CD4-positive, alpha-beta T cell treated with Interleukin-17A for 4 hours (primary cell): ENCODE measurements around the gene ATRIP.

ENCODE experiments used
- DNase-seq: peaks from one replicate; pipeline ENCODE4 v3.0.0-alpha.2; 2020; ENCODE audit warnings: mixed read lengths

ATRIP gene

DNA sequence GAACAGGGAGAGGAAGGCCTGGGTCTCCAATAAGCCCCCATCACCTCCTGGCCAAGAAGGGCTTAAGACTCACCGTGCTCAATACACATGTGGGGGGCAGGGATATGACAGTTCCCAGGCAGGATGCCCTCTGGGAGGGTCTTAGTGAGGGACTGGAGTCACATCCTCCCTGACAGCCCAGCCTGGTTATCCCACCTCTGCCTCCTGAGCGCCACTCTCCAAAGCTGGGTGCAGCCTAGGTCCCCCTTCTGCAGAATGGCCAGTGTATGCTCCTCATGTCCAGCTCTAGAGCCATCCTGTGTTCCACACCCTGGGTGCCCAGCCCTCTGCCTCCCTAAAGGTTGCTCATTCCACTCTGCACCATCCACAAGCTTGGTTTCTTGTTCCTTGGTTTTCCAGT lies 58.6 kb downstream of the ATRIP start:
- DNase-seq: no peak

DNA sequence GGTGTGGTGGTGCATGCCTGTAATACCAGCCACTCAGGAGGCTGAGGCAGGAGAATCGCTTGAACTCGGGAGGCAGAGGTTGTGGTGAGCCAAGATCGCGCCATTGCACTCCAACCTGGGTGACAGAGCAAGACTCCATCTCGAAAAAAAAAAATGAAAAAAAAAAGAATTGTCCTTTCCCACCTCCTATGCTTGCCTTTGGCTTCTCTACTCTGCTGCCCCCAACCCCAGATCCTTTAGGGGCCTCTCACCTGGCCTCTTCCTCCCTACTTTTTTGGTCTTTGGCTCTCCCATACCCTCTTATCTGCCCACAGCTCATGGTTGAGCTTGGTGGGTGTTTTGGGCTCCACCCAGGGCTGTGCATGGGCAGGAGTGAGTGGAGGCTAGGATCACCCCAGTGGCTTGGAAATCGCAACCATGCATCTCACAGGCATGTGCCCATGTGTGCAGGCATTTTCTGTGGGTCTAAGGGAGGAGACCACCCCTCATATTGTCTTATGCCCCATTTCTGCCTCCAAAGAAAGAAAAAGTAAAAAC lies 59.5 kb downstream of the ATRIP start:
- DNase-seq: no peak

DNA sequence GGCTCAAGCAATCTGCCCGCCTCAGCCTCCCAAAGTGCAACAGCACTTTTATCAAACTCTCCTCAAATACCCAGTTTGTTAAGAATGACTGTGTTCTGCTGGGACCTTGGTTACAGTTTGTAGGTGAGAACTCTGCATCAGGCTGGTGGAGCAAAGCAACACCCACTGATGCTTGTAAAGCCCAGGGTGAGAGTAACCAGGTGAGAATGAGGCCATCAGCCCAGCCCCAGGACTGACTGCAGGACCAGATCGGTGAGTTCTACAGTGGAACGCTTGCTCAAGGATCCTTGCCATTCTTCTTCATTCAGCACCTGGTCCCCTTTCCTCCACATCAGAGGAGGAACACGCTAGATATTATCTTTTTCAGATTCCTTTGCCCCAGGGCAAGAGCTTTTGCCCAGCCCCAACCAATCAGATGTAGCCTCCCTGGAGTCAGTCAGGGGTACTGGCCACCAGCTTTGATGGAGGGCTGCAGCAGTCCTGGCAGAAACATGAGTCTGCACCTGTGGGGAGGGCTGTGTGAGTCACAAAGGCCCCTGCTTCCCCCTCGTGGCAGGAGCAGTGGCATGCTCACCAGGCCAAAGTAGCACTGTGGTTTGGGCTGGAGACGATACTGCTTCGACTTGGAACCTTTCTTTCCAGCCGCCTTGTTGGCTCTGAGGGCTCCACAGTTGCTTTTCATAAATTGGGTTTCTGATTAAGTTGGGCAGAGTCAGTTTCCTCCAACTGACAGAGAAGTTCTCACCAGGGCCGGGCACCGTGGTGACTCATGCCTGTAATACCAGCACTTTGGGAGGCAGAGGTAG lies 60.9 kb downstream of the ATRIP start:
- DNase-seq: peak; percentile 84

DNA sequence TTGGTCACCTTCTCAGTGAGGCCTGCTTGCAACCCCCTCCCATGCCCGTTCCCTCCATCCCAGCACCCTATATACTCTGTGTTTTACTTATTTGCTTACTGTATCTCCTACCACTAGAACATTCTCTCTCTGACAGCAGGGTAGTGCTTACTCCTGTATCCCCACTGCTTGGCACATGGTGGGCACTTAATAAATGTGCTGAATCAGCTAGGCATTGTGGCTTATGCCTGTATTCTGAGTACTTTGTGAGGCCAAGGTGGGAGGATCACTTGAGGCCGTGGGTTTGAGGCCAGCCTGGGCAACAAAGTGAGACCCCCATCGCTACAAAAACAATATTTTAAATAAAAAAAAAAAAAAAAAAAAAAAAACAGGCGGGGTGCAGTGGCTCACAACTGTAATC lies 65.0 kb downstream of the ATRIP start:
- no peak for DNase-seq

DNA sequence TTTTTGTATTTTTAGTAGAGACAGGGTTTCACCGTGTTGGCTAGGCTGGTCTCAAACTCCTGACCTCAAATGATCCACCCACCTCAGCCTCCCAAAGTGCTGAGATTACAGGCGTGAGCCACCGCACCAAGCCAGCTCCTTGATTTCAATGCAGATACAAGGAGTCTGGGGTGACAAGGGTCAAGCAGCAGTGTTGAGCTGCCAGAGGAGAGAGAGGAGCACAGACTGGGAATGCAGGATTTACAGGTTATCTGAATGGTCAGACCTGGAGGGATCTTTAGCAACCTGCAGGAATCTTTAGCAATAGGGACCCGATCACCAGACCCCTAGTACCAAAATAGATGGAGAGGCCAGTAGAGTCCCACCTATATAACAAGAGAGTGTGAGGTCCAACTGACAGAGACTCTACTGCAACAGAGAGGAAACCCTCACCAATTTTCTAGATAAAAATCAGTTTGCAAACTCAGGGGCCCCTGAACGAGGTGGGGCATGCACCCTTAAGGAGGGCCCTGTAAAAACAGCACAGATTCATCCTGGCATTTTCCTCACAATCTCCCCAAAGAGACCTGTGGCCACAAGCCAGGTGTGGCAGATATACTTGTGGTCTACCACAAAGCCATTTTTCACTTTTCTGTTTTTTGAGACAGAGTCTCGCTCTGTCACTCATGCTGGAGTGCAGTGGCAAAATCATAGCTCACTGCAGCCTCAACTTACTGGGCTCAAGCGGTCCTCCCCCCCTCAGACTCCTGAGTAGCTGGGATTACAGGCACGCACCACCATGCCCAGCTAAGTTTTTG lies 68.1 kb downstream of the ATRIP start:
- peak; percentile 64 for DNase-seq
